ENCODE data around the gene LAMC3. TPM values are rescaled to one million over a fixed set of nuclear protein-coding genes. Genes with fewer than 3 reads are reported as not detected.

LAMC3 gene
- total RNA-seq, 6 experiments from 2014 or later, result 2.7 to 14.3 (median 3.7) TPM

DNA sequence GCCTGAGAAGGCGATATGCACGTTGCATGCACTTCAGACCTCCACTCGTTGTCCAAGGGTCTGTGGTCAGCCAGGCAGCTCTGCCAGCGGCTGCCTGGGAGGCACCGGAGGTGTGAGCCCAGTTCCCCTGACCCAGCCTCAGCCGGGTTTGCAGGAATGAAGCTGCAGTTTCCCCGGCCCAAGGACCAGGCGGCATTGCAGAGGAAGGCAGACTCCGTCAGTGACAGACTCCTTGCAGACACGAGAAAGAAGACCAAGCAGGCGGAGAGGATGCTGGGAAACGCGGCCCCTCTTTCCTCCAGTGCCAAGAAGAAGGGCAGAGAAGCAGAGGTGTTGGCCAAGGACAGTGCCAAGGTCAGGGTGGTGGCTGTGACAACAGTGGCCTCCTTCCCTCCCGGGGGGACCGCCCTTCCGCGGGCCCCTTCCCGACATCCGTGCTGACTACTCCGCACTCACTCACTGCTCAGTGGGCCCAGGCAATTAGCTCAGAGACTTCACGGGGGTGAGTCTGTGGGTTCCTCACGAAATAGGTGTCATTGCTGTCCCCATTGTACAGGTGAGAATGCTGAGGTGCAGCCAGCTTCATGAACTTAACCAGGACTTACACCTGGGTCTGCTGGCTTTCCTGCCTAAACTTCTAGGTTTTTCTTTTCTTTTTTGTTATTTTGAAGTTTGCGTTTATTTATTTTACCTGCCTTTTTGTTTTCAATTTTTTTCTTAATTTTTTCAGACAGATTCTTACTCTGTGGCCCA lies 76.6 kb downstream of the LAMC3 start:
- intact Hi-C loops (cut with DNase I), result no loop called here
- Histone ChIP-seq H3K4me3 (no peak overlapping the region), H3K4me1 (no peaks in the 10 kb centered on the region), H3K36me3 (no peaks in the 10 kb centered on the region), H3K27me3 (no peaks in the 10 kb centered on the region), H3K27ac (no peak overlapping the region), H3K9me3 (no peaks in the 10 kb centered on the region)
- ATAC-seq, result no peak
- no peak for TF ChIP-seq POLR2A (IDR thresholded peaks at IDR 0.05)
- TF ChIP-seq, protein P1, sequence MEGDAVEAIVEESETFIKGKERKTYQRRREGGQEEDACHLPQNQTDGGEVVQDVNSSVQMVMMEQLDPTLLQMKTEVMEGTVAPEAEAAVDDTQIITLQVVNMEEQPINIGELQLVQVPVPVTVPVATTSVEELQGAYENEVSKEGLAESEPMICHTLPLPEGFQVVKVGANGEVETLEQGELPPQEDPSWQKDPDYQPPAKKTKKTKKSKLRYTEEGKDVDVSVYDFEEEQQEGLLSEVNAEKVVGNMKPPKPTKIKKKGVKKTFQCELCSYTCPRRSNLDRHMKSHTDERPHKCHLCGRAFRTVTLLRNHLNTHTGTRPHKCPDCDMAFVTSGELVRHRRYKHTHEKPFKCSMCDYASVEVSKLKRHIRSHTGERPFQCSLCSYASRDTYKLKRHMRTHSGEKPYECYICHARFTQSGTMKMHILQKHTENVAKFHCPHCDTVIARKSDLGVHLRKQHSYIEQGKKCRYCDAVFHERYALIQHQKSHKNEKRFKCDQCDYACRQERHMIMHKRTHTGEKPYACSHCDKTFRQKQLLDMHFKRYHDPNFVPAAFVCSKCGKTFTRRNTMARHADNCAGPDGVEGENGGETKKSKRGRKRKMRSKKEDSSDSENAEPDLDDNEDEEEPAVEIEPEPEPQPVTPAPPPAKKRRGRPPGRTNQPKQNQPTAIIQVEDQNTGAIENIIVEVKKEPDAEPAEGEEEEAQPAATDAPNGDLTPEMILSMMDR (IDR thresholded peaks at IDR 0.05), result no peak
- DNase-seq, result no peak
- WGBS (ENCODE audit: insufficient coverage, low coverage, low lambda C conversion rate, missing lambda C conversion rate), result 70% methylated on average over 13 of the region's 23 CpGs

DNA sequence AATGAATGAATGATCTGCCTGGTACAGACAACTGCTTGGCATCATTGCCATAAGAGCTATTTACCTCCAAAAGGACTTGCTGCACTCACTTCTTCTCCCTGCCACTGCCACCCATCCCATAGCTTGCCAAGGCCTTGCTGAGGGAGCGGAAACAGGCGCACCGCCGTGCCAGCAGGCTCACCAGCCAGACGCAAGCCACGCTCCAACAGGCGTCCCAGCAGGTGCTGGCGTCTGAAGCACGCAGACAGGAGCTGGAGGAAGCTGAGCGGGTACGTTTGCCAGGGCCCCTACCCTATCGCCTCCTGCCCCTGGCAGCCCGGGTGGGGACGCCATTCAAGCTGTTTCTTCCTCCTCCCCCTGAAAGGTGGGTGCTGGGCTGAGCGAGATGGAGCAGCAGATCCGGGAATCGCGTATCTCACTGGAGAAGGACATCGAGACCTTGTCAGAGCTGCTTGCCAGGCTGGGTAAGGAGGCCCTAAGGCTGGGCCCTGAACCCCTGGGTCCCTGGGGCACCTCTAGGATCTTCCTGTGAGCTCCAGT lies 78.5 kb downstream of the LAMC3 start:
- H3K36me3 ChIP-seq, result no peaks in the 10 kb centered on the region
- H3K4me3 ChIP-seq, result no peak overlapping the region
- no peak for TF ChIP-seq POLR2A (IDR thresholded peaks at IDR 0.05)
- TF ChIP-seq, protein P1 (IDR thresholded peaks at IDR 0.05), result no peak
- H3K27ac ChIP-seq, result no peak overlapping the region
- ATAC-seq (no peak), DNase-seq (no peak)
- H3K9me3 ChIP-seq, result no peaks in the 10 kb centered on the region
- WGBS (ENCODE audit: insufficient coverage, low coverage, low lambda C conversion rate, missing lambda C conversion rate), result 100% methylated on average over 1 of the region's 19 CpGs
- intact Hi-C loops (cut with DNase I), result no loop called here
- H3K27me3 ChIP-seq, result no peaks in the 10 kb centered on the region
- H3K4me1 ChIP-seq, result no peaks in the 10 kb centered on the region

DNA sequence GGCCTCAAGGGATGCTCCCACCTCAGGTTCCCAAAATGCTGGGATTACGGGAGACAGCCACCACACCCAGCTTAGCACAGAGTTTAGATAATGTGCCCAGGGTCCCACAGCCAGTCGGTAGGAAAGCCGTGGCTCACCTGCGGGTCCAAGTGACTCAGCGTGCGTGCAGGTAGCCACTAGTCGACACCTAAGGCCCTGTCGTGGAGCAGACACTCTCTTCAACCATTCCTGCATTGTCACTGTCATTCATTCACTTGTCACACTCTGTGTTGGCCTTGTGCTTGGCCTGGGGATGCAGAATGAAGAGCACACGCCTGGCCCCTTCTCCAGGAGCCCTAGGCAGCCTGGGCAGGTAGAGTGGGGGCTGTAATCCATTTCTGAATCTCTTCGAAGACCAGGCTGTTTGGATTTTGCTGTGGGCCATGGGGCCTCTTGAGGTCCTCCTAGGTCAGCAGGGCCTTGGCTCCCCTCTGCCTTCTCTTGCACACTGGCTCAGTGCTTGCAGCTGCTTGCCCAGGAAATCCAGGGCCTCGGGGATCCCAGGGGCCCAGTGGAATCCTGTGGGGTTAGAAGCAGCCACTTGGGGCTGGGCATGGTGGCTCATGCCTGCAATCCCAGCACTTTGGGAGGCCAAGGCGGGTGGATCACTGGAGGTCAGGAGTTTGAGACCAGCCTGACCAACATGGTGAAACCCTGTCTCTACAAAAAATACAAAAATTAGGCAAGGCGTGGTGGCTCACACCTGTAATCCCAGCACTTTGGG lies 81.2 kb downstream of the LAMC3 start:
- no peak overlapping the region for H3K27ac ChIP-seq
- DNase-seq, result no peak
- intact Hi-C loops (cut with DNase I), result no loop called here
- no peak overlapping the region for H3K4me3 ChIP-seq
- H3K36me3 ChIP-seq, result no peaks in the 10 kb centered on the region
- WGBS (ENCODE audit: insufficient coverage, low coverage, low lambda C conversion rate, missing lambda C conversion rate), result 82% methylated on average over 5 of the region's 13 CpGs
- H3K4me1 ChIP-seq, result no peaks in the 10 kb centered on the region
- H3K9me3 ChIP-seq, result no peaks in the 10 kb centered on the region
- no peaks in the 10 kb centered on the region for H3K27me3 ChIP-seq
- no peak for TF ChIP-seq POLR2A (IDR thresholded peaks at IDR 0.05)
- TF ChIP-seq, protein P1 (IDR thresholded peaks at IDR 0.05), result no peak
- no peak for ATAC-seq

DNA sequence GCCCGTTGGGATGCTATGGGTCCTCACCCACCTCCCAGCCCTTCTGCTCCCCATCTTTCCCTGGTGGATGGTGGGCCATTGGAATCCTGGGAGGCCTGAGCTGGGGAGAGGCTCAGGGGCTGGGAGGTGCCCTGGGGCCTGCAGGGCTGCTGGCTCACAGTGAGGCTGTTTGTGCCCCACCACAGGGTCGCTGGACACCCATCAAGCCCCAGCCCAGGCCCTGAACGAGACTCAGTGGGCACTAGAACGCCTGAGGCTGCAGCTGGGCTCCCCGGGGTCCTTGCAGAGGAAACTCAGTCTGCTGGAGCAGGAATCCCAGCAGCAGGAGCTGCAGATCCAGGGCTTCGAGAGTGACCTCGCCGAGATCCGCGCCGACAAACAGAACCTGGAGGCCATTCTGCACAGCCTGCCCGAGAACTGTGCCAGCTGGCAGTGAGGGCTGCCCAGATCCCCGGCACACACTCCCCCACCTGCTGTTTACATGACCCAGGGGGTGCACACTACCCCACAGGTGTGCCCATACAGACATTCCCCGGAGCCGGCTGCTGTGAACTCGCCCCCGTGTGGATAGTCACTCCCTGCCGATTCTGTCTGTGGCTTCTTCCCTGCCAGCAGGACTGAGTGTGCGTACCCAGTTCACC lies 82.5 kb downstream of the LAMC3 start:
- 70% methylated on average over 2 of the region's 19 CpGs for WGBS (ENCODE audit: insufficient coverage, low coverage, low lambda C conversion rate, missing lambda C conversion rate)
- Histone ChIP-seq H3K36me3 (no peaks in the 10 kb centered on the region), H3K27me3 (no peaks in the 10 kb centered on the region), H3K4me1 (peaks cover 0 to 2% (median 0%) of the 10 kb centered on the region in 4 donors), H3K4me3 (no peak overlapping the region), H3K9me3 (no peaks in the 10 kb centered on the region), H3K27ac (no peak overlapping the region)
- DNase-seq (no peak), ATAC-seq (no peak)
- intact Hi-C loops (cut with DNase I), result no loop called here
- TF ChIP-seq, protein P1 (IDR thresholded peaks at IDR 0.05), result no peak
- no peak for TF ChIP-seq POLR2A (IDR thresholded peaks at IDR 0.05)

All from right lobe of liver (tissue), 6 donors.